Gastrocnemius medialis (tissue), 4 donors: ENCODE results near the gene CSPG5.

Source experiments
- CTCF ChIP-seq, 5 experiments: fragments of 450-650 bp in 3 of 5; fragments of 200-600 bp in 2 of 5; sonication (generic) in 2 of 5; IDR thresholded peaks in 4 of 5; conservative IDR thresholded peaks in 1 of 5; 1 replicate in 4 of 5; 2 replicates in 1 of 5; pipeline ENCODE4 v1.5.1; 2016 to 2019; ENCODE audit warnings: antibody characterized with exemption in 5 of 5, mild to moderate bottlenecking in 3 of 5, moderate library complexity in 3 of 5
- POLR2A ChIP-seq, 2 donors: fragments of 450-650 bp; IDR thresholded peaks; one replicate each; pipeline ENCODE4 v1.6.1; 2017; ENCODE audit warnings: antibody characterized with exemption in 2 of 2, mild to moderate bottlenecking in 2 of 2, moderate library complexity in 2 of 2

- TF ChIP-seq CTCF (IDR thresholded peaks at IDR 0.05 in 4 of 5, conservative IDR thresholded peaks at IDR 0.05 in 1 of 5) (no peak), POLR2A (IDR thresholded peaks at IDR 0.05) (no peak)
These were observed 11.5 kb downstream of the CSPG5 start for GRCh38 chr3:47567149-47567548.
